WTC11 (cell line): ENCODE results near the gene NUDT11. TPM values are rescaled to one million over a fixed set of nuclear protein-coding genes. Genes with fewer than 3 reads are reported as not detected.

Experiments used
- ATAC-seq: fragments of 200-7000 bp; cut with Tn5 transposase; 2 replicates; pipeline ENCODE4 v1.10.0; 2021; ENCODE audit warnings: mild to moderate bottlenecking, moderate library complexity
- CTCF ChIA-PET: fragments of 300-600 bp; sonication (Branson Sonifier 250); formaldehyde crosslinking; loops from one replicate; lab custom pipeline; 2021; ENCODE audit warnings: antibody characterized with exemption; lab: Charles Lee
- POLR2A ChIA-PET: fragments of 350-600 bp; sonication (Branson Sonifier 250); formaldehyde crosslinking; loops from one replicate; lab custom pipeline; 2021; ENCODE audit warnings: antibody characterized with exemption; lab: Charles Lee
- DNase-seq: peaks from one replicate; pipeline ENCODE4 v3.0.0; 2021; ENCODE audit warnings: low spot score
- H3K27ac Mint-ChIP-seq: 2 replicates; pipeline ENCODE4 v1.8.0; 2021; ENCODE audit warnings: mixed read lengths
- H3K27me3 Mint-ChIP-seq: 2 replicates; pipeline ENCODE4 v1.8.0; 2021; ENCODE audit warnings: low read depth, mild to moderate bottlenecking, moderate library complexity, mixed read lengths
- H3K36me3 Mint-ChIP-seq: 2 replicates; pipeline ENCODE4 v1.8.0; 2021; ENCODE audit warnings: mixed read lengths
- H3K4me1 Mint-ChIP-seq: 2 replicates; pipeline ENCODE4 v1.8.0; 2022; ENCODE audit warnings: mixed read lengths
- H3K4me3 Mint-ChIP-seq: 2 replicates; pipeline ENCODE4 v1.8.0; 2021; ENCODE audit warnings: mild to moderate bottlenecking, moderate library complexity, mixed read lengths
- H3K9me3 Mint-ChIP-seq: 2 replicates; pipeline ENCODE4 v1.8.0; 2021; ENCODE audit warnings: mixed read lengths
- ELF4 ChIP-seq: sonication (generic); formaldehyde crosslinking; IDR thresholded peaks from 2 replicates; pipeline ENCODE4 v1.8.1; 2022; ENCODE audit warnings: low read depth, mild to moderate bottlenecking, moderate library complexity, missing genetic modification reagents
- ETV6 ChIP-seq: sonication (generic); formaldehyde crosslinking; IDR thresholded peaks from 2 replicates; pipeline ENCODE4 v1.8.1; 2022; ENCODE audit warnings: mild to moderate bottlenecking, missing genetic modification reagents
- FOXK1 ChIP-seq: sonication (generic); formaldehyde crosslinking; IDR thresholded peaks from 2 replicates; pipeline ENCODE4 v1.8.0; 2022; ENCODE audit warnings: mild to moderate bottlenecking, moderate library complexity, missing genetic modification reagents
- FOXP1 ChIP-seq: sonication (generic); formaldehyde crosslinking; IDR thresholded peaks from 2 replicates; pipeline ENCODE4 v1.8.0; 2022; ENCODE audit warnings: missing genetic modification reagents, mild to moderate bottlenecking, moderate library complexity, borderline replicate concordance
- GTF2I ChIP-seq: fragments of 250-450 bp; sonication (Bioruptor Pico); conservative IDR thresholded peaks from 2 replicates; pipeline ENCODE4 v1.4.0; 2021; ENCODE audit warnings: mild to moderate bottlenecking
- HMGA2 ChIP-seq: fragments of 250-450 bp; sonication (Bioruptor Pico); IDR thresholded peaks from 2 replicates; pipeline ENCODE4 v1.4.0; 2021; ENCODE audit warnings: mild to moderate bottlenecking, moderate library complexity
- JAZF1 ChIP-seq: fragments of 250-450 bp; sonication (Bioruptor Pico); IDR thresholded peaks from 2 replicates; pipeline ENCODE4 v1.9.0; 2021; ENCODE audit warnings: moderate library complexity, mild to moderate bottlenecking, inconsistent platforms
- MXD4 ChIP-seq: fragments of 250-450 bp; sonication (Bioruptor Pico); IDR thresholded peaks from 2 replicates; pipeline ENCODE4 v1.8.0; 2021; ENCODE audit warnings: mild to moderate bottlenecking, moderate library complexity, borderline replicate concordance
- MYBL2 ChIP-seq: sonication (generic); formaldehyde crosslinking; IDR thresholded peaks from 2 replicates; pipeline ENCODE4 v1.8.1; 2023; ENCODE audit warnings: mild to moderate bottlenecking, moderate library complexity, missing genetic modification reagents
- NFATC4 ChIP-seq: fragments of 250-450 bp; sonication (Bioruptor Pico); IDR thresholded peaks from 2 replicates; pipeline ENCODE4 v1.9.0; 2021; ENCODE audit warnings: mild to moderate bottlenecking
- NR3C1 ChIP-seq: sonication (generic); formaldehyde crosslinking; conservative IDR thresholded peaks from 2 replicates; pipeline ENCODE4 v1.8.1; 2023; ENCODE audit warnings: low read depth, mild to moderate bottlenecking, missing genetic modification reagents
- RELA ChIP-seq: sonication (generic); formaldehyde crosslinking; IDR thresholded peaks from 2 replicates; pipeline ENCODE4 v1.8.1; 2022; ENCODE audit warnings: missing genetic modification reagents, mild to moderate bottlenecking, borderline replicate concordance
- RORB ChIP-seq: fragments of 250-450 bp; sonication (Bioruptor Pico); IDR thresholded peaks from 2 replicates; pipeline ENCODE4 v1.9.0; 2021; ENCODE audit warnings: mild to moderate bottlenecking
- TEAD4 ChIP-seq: sonication (generic); formaldehyde crosslinking; IDR thresholded peaks from 2 replicates; pipeline ENCODE4 v1.8.0; 2022; ENCODE audit warnings: mild to moderate bottlenecking, missing genetic modification reagents
- ZNF219 ChIP-seq: sonication (generic); formaldehyde crosslinking; IDR thresholded peaks from 2 replicates; pipeline ENCODE4 v1.8.0; 2023; ENCODE audit warnings: missing genetic modification reagents, mild to moderate bottlenecking, borderline replicate concordance
- total RNA-seq: library from RNA; stranded (reverse); gene quantifications from 3 replicates; pipeline ENCODE4 v1.2.3, GENCODE V29; 2021
- TF ChIP-seq, protein P1 (sequence below): sonication (generic); formaldehyde crosslinking; conservative IDR thresholded peaks from 2 replicates; pipeline ENCODE4 v1.8.1; 2022; ENCODE audit warnings: mild to moderate bottlenecking, missing genetic modification reagents
- TF ChIP-seq, protein P2 (sequence below): sonication (generic); formaldehyde crosslinking; IDR thresholded peaks from 2 replicates; pipeline ENCODE4 v1.8.0; 2022; ENCODE audit warnings: mild to moderate bottlenecking, missing genetic modification reagents
- TF ChIP-seq, protein P3 (sequence below): fragments of 250-450 bp; sonication (Bioruptor Pico); IDR thresholded peaks from 2 replicates; pipeline ENCODE4 v1.9.0; 2021; ENCODE audit warnings: mild to moderate bottlenecking
- TF ChIP-seq, protein P4 (sequence below): fragments of 200-600 bp; IDR thresholded peaks from 2 replicates; pipeline ENCODE4 v1.8.0; 2022; ENCODE audit warnings: antibody characterized with exemption
- TF ChIP-seq, protein P5 (sequence below): sonication (generic); formaldehyde crosslinking; IDR thresholded peaks from 2 replicates; pipeline ENCODE4 v1.8.1; 2023; ENCODE audit warnings: mild to moderate bottlenecking, missing genetic modification reagents, borderline replicate concordance
- TF ChIP-seq, protein P6 (sequence below): fragments of 250-450 bp; sonication (Bioruptor Pico); IDR thresholded peaks from 2 replicates; pipeline ENCODE4 v1.9.0; 2021; ENCODE audit warnings: mild to moderate bottlenecking, borderline replicate concordance

Gene NUDT11
- total RNA-seq, 1 experiment from 2014 or later, result 27.8 TPM

DNA sequence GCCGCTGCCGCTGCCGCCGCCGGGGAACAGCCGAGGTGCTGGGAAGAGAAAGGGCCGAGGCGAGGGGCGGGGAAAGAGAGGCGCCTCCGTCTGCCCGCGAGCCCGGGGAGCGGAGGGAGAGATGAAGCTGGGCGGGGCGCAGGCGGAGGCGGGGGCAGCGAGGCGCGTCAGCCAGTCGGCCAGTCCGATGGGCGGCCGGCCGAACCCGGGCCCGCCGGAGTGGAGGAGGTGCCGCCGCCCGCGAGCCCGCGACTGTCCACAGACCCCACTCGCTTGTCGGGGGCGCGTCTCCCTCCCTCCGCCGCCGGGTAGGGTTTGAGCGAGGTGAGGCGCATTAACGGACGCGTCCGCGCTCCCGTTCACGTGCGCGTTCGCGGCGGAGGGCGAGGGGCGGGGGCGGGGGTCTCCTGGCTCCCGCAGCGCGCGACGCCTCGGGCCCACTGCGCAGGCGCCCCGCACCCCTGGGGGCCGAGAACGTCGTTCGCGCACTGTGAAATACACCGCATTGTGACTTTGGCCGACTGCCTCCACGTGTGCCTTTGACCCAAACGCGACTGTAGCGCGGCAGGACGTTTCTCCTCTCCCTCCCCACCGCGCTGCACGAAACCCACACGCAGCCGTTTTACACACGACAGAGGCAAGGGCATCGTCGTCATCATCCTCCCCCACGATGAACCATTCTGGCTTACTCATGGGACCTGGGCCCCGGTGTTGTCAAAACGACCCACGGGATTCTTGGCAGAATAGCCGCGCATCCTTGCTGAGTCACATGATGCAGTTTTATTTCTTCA lies at the start of gene NUDT11 (continued):
- TF ChIP-seq, protein P1, sequence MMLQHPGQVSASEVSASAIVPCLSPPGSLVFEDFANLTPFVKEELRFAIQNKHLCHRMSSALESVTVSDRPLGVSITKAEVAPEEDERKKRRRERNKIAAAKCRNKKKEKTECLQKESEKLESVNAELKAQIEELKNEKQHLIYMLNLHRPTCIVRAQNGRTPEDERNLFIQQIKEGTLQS (CRISPR knock-in tag), result no peak
- no peak for TF ChIP-seq ELF4 (CRISPR knock-in tag)
- TF ChIP-seq, protein P2, sequence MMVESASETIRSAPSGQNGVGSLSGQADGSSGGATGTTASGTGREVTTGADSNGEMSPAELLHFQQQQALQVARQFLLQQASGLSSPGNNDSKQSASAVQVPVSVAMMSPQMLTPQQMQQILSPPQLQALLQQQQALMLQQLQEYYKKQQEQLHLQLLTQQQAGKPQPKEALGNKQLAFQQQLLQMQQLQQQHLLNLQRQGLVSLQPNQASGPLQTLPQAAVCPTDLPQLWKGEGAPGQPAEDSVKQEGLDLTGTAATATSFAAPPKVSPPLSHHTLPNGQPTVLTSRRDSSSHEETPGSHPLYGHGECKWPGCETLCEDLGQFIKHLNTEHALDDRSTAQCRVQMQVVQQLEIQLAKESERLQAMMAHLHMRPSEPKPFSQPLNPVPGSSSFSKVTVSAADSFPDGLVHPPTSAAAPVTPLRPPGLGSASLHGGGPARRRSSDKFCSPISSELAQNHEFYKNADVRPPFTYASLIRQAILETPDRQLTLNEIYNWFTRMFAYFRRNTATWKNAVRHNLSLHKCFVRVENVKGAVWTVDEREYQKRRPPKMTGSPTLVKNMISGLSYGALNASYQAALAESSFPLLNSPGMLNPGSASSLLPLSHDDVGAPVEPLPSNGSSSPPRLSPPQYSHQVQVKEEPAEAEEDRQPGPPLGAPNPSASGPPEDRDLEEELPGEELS (CRISPR knock-in tag), result 0 out of 2 replicates have a peak, but pooled peaks have one; percentile 19
- TF ChIP-seq JAZF1 (CRISPR knock-in tag), result no peak
- no peak for TF ChIP-seq NFATC4 (CRISPR knock-in tag)
- no peak for TF ChIP-seq RELA (CRISPR knock-in tag)
- no peak for TF ChIP-seq MYBL2 (CRISPR knock-in tag)
- TF ChIP-seq FOXP1, result peak; percentile 60; the same call in 1 of the 2 replicates
- 0 out of 2 replicates have a peak, but pooled peaks have one; percentile 19 for TF ChIP-seq FOXK1 (CRISPR knock-in tag)
- TF ChIP-seq, protein P3, sequence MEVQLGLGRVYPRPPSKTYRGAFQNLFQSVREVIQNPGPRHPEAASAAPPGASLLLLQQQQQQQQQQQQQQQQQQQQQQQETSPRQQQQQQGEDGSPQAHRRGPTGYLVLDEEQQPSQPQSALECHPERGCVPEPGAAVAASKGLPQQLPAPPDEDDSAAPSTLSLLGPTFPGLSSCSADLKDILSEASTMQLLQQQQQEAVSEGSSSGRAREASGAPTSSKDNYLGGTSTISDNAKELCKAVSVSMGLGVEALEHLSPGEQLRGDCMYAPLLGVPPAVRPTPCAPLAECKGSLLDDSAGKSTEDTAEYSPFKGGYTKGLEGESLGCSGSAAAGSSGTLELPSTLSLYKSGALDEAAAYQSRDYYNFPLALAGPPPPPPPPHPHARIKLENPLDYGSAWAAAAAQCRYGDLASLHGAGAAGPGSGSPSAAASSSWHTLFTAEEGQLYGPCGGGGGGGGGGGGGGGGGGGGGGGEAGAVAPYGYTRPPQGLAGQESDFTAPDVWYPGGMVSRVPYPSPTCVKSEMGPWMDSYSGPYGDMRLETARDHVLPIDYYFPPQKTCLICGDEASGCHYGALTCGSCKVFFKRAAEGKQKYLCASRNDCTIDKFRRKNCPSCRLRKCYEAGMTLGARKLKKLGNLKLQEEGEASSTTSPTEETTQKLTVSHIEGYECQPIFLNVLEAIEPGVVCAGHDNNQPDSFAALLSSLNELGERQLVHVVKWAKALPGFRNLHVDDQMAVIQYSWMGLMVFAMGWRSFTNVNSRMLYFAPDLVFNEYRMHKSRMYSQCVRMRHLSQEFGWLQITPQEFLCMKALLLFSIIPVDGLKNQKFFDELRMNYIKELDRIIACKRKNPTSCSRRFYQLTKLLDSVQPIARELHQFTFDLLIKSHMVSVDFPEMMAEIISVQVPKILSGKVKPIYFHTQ (CRISPR knock-in tag), result no peak
- TF ChIP-seq, protein P4, sequence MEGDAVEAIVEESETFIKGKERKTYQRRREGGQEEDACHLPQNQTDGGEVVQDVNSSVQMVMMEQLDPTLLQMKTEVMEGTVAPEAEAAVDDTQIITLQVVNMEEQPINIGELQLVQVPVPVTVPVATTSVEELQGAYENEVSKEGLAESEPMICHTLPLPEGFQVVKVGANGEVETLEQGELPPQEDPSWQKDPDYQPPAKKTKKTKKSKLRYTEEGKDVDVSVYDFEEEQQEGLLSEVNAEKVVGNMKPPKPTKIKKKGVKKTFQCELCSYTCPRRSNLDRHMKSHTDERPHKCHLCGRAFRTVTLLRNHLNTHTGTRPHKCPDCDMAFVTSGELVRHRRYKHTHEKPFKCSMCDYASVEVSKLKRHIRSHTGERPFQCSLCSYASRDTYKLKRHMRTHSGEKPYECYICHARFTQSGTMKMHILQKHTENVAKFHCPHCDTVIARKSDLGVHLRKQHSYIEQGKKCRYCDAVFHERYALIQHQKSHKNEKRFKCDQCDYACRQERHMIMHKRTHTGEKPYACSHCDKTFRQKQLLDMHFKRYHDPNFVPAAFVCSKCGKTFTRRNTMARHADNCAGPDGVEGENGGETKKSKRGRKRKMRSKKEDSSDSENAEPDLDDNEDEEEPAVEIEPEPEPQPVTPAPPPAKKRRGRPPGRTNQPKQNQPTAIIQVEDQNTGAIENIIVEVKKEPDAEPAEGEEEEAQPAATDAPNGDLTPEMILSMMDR, result no peak
- TF ChIP-seq, protein P5, sequence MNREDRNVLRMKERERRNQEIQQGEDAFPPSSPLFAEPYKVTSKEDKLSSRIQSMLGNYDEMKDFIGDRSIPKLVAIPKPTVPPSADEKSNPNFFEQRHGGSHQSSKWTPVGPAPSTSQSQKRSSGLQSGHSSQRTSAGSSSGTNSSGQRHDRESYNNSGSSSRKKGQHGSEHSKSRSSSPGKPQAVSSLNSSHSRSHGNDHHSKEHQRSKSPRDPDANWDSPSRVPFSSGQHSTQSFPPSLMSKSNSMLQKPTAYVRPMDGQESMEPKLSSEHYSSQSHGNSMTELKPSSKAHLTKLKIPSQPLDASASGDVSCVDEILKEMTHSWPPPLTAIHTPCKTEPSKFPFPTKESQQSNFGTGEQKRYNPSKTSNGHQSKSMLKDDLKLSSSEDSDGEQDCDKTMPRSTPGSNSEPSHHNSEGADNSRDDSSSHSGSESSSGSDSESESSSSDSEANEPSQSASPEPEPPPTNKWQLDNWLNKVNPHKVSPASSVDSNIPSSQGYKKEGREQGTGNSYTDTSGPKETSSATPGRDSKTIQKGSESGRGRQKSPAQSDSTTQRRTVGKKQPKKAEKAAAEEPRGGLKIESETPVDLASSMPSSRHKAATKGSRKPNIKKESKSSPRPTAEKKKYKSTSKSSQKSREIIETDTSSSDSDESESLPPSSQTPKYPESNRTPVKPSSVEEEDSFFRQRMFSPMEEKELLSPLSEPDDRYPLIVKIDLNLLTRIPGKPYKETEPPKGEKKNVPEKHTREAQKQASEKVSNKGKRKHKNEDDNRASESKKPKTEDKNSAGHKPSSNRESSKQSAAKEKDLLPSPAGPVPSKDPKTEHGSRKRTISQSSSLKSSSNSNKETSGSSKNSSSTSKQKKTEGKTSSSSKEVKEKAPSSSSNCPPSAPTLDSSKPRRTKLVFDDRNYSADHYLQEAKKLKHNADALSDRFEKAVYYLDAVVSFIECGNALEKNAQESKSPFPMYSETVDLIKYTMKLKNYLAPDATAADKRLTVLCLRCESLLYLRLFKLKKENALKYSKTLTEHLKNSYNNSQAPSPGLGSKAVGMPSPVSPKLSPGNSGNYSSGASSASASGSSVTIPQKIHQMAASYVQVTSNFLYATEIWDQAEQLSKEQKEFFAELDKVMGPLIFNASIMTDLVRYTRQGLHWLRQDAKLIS (CRISPR knock-in tag), result no peak
- no peak for TF ChIP-seq MXD4 (CRISPR knock-in tag)
- no peak for TF ChIP-seq NR3C1 (CRISPR knock-in tag)

DNA sequence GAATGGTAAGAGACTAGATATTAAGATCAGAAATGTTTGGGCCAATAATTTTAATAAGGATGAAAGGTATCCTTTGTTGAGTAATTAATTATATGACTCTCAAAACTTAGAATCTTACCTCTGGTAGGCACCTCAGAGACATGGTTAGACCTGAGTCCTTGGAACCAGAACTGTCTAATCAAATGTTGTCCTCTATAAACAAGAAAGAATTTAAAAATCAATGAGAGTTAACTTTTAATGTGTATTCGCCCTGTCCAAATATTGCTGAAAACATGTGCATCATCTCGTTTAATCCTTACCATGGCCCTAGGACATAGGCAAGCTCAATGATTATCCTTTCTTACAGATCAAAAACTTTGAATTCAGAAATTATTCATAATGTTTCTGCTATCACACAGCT lies 24.0 kb upstream of the NUDT11 start:
- DNase-seq (no peak), ATAC-seq (no peak)
- Mint-ChIP-seq H3K27ac (no peak overlapping the region), H3K4me3 (no peak overlapping the region), H3K36me3 (0 out of 2 replicates have a peak, but pooled peaks cover 4% of the 10 kb centered on the region), H3K4me1 (no peaks in the 10 kb centered on the region), H3K27me3 (peaks cover 6% of the 10 kb centered on the region), H3K9me3 (peaks cover 5% of the 10 kb centered on the region; the same call in 1 of the 2 replicates)
- ChIA-PET POLR2A (no interaction called here), CTCF (no interaction called here)
- no peak for TF ChIP-seq ZNF219
- TF ChIP-seq RORB (CRISPR knock-in tag), result no peak
- TF ChIP-seq HMGA2 (CRISPR knock-in tag), result no peak
- no peak for TF ChIP-seq ETV6 (CRISPR knock-in tag)
- TF ChIP-seq, protein P6, sequence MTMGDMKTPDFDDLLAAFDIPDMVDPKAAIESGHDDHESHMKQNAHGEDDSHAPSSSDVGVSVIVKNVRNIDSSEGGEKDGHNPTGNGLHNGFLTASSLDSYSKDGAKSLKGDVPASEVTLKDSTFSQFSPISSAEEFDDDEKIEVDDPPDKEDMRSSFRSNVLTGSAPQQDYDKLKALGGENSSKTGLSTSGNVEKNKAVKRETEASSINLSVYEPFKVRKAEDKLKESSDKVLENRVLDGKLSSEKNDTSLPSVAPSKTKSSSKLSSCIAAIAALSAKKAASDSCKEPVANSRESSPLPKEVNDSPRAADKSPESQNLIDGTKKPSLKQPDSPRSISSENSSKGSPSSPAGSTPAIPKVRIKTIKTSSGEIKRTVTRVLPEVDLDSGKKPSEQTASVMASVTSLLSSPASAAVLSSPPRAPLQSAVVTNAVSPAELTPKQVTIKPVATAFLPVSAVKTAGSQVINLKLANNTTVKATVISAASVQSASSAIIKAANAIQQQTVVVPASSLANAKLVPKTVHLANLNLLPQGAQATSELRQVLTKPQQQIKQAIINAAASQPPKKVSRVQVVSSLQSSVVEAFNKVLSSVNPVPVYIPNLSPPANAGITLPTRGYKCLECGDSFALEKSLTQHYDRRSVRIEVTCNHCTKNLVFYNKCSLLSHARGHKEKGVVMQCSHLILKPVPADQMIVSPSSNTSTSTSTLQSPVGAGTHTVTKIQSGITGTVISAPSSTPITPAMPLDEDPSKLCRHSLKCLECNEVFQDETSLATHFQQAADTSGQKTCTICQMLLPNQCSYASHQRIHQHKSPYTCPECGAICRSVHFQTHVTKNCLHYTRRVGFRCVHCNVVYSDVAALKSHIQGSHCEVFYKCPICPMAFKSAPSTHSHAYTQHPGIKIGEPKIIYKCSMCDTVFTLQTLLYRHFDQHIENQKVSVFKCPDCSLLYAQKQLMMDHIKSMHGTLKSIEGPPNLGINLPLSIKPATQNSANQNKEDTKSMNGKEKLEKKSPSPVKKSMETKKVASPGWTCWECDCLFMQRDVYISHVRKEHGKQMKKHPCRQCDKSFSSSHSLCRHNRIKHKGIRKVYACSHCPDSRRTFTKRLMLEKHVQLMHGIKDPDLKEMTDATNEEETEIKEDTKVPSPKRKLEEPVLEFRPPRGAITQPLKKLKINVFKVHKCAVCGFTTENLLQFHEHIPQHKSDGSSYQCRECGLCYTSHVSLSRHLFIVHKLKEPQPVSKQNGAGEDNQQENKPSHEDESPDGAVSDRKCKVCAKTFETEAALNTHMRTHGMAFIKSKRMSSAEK (CRISPR knock-in tag), result no peak
- no peak for TF ChIP-seq FOXP1
- TF ChIP-seq GTF2I, result no peak
- no peak for TF ChIP-seq TEAD4 (CRISPR knock-in tag)
